Breast epithelium (tissue), 3 donors: ENCODE data around the gene APCDD1.

Source experiments
- POLR2A ChIP-seq: fragments of 450-650 bp; IDR thresholded peaks from one replicate; pipeline ENCODE4 v1.6.1; 2016; ENCODE audit warnings: antibody characterized with exemption, mild to moderate bottlenecking, moderate library complexity
- TF ChIP-seq, protein P1 (sequence below), 3 donors: fragments of 450-650 bp; IDR thresholded peaks; one replicate each; pipeline ENCODE4 v1.5.1; 2016 to 2017; ENCODE audit warnings: antibody characterized with exemption in 3 of 3, mild to moderate bottlenecking in 3 of 3, moderate library complexity in 3 of 3

DNA sequence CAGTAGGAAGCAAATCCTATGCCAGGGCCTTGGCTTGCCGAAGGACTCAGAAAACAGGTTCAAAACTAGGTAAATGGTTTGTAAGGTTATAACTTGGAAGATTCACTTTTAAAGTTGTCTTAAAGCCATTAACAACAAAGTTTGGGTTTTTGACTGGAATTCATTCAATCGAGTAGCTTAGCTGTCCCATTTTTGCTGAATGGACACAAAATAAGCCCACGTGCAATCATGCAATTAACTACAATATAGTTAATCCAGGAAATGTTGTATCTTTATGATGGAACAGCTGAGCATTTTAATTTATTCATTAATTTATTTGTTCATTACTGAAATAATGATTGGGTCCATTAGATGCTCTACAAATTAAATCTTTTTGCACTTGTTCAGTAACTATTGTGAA, 18.3 kb upstream of the APCDD1 start:
- TF ChIP-seq, protein P1, sequence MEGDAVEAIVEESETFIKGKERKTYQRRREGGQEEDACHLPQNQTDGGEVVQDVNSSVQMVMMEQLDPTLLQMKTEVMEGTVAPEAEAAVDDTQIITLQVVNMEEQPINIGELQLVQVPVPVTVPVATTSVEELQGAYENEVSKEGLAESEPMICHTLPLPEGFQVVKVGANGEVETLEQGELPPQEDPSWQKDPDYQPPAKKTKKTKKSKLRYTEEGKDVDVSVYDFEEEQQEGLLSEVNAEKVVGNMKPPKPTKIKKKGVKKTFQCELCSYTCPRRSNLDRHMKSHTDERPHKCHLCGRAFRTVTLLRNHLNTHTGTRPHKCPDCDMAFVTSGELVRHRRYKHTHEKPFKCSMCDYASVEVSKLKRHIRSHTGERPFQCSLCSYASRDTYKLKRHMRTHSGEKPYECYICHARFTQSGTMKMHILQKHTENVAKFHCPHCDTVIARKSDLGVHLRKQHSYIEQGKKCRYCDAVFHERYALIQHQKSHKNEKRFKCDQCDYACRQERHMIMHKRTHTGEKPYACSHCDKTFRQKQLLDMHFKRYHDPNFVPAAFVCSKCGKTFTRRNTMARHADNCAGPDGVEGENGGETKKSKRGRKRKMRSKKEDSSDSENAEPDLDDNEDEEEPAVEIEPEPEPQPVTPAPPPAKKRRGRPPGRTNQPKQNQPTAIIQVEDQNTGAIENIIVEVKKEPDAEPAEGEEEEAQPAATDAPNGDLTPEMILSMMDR (IDR thresholded peaks at IDR 0.05) = no peak
- TF ChIP-seq POLR2A = no peak
